HPDE6-E6E7 (cell line): ENCODE measurements around the gene PIGU.
"Not testable (repeated sequence)": the region's sequence is repeated elsewhere in the genome, so short reads cannot be mapped to it uniquely, and the experiment has no call there.

Experiments used
- DNase-seq: peaks from one replicate; pipeline ENCODE4 v3.0.0; 2011; ENCODE audit warnings: missing footprints; ENCODE audit errors: extremely low spot score

PIGU gene

DNA sequence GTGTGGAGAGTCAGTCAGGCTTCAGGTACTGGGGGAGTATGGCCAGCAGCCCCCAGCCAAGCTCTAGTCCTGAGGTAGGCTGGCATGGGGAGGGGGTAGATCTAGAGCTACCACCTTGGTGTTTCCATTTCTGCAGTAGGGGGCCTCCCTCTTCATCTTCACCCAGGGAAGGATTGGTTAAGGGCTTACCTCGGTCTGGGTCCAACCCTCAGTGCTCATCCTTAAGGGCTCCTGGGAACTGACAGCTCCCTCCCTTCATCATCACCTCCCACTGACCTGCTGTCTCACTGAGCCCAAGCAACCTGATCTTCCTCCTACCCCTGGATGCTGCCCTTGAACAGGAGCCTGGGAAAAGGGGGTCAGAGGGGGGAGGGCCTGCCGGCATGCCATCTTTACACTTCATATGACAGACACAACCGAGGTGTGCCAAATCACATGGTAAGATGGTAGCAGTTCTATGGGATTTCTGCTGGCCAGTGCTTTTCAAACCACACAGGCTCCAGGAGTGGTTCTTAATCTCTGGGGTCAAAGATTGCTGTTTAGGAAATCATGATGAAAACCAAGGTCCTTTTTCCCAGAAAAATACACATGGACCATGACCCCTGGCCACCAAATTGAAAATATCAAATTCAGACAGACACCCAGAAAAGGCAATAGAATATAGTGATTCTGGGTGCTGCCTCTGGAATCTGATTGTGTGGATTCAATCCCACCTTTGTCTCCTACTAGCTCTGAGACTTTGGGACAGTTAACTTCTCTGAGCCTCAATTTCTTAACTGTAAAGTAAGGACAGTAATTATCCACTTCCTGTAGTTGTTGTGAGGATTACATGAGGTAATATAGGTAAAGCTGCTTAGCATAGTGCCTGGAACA, 30.3 kb upstream of the PIGU start:
- DNase-seq: no peak

DNA sequence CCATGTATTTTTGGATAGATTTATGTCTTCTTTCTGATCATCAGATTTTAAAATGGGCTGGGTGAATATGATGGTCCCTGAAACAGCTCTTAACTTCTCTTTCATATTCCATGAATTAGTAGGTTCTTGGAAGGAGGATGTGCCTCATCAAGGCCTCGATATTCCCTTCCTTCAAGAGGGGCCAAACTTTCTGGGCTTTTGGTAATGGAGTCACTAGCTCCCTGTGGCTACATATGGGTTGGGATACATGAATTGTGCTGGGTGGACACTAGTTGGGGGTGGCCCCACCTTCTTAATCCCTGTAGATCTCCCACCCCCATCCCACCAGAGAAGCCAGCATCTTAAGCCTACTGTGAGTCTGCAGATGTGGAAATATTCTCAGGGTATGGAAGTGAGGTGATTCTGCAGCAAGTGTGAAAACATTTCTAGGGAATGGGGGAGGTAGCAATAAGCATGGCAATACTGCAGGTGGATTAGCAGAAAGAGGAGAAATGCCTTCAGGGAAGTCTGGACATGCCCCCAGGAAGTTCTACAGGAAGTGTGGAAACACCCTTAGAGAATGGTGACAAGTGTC, 29.5 kb upstream of the PIGU start:
- no peak for DNase-seq

DNA sequence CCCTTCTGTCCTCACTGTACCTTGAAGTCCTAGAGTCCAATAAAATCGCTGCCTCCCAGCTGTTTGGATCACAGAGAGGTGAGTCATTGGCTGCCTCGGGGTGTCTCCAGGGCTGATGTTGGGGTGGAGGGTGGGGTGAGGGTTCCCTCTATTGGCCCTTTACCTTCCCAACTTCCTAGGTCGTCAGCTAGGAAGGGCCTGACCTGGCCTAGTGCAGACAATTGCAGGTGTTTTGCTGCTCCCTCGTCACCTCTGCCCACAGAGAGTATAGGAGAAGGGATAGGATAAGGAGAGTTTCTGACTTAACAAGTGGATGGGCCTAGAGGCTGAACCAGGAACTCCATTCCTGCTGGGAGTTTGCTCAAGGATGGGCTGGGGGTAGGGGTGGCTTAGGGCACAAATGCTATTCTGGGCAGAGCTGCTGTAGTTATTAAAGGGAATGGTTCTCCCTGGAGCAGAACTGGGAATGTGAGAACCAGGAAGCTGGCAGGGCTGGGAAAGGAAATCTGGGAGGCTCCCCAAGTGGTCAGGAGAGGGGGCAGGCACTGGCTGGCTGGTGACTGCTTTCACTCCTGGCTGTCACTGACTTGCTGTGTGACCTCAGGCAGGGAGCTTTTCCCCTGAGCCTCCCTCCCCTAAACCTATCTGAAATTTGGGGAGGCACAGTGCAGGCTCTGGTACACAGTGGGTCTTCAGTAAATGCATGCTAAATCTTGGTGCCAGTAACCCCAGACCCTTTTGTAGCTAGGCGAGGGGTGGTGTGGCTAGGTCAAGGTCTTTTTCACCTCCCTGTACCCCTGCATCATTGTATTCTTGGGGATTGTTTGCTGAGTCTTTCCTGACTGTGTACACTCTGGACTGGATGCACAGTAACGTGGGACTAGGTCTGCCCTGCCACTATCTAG, 28.8 kb upstream of the PIGU start:
- peak; percentile 85 for DNase-seq

DNA sequence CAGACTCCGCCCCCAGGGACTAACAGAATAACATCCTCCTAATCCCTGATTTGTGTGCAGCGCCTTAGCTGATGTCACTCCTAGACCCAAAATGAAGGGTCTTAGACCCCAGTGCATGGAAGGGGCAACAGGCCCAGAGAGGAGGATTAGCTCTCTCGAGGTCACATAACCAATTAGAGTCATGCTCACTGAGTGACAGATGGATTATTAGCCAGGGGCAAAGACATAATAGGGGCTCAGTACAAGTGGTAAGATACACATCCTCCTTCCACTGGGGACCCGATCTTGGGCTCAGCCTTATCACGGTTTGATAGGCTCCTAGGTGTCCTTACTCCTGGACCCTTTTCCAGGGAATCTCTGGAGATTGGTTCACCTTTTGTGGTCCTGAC, 28.1 kb upstream of the PIGU start:
- no peak for DNase-seq

DNA sequence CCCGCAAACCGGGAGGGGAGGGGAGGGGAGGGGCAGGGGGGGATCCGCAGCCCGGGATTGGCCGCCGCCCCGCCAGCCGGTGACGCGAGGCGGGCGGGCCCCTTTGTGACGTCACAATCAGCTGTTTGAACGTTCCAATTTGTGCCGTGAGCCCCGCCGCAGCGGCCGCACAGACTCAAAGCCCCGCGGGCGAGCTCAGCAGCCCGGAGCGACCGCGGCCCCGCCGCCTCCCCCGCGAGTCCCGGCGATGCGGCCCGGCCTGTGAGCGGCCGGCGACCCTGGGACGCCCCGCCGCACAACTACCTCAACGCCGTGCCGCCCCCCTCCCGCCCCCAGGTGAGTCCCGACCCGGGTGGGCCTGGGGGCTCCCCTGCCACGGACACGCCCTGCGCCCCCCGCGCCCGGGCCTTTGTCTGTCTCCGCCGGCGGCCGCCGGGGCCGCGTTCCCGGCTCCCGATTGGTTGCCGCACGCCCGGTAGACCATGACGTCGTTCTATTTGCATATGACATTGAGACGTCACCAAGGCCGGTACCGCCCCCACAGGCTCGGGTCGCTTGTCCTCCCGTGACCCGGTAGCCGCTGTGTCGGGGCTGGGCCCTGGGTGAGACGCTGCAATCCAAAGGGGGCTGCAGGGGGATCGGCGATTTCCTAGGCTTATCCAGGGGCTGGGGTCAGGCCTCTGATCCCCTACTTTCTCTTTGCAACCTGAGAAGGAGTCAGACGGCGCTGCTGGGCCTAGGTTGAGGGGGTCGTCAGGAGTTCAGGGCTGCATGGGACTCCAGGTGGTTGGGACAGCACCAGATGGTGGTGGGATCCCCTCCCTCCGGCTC, 27.5 kb upstream of the PIGU start, which contains the start of gene TP53INP2:
TP53INP2 (plus strand) TSS at position 168 of the 831 bp plus-strand sequence. CDS start 4,396 bp downstream, outside the sequence.
- DNase-seq: peak; percentile 90

DNA sequence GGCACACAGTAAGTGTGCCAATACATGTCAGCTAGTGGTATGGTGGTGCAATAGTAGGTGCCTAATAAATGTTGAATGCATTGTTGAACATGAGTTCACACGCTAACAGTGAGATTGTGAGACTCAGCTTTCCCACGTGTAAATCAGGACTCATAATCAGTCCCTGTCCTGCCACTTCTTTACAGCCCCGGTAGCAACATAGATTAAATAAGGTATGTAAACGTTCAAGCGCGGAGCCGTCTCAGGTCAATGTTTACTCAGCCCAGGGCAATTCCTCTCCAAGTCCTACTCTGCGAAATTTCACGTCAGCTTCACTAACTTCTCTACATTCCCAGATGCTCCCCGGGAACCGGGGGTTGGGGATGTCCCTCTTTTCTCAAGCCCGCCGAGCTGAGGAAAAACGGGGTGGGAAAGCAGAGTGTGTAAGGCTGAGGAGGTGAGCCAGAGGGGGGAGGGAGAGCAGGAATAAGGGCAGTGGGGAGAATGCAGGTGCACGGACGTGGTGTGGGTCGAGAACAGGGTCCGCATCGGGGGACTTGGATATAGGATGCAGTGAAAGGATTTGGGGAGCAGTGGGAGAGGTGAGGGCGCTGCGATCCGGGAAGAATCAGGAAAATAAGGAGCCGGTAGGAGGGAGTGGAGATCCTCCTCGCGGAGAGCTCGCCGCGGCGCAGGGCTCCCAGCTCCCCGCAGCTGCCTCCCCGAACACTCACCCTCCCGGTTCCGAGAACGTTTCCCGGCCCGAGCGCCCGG, 26.7 kb upstream of the PIGU start:
- no peak for DNase-seq

DNA sequence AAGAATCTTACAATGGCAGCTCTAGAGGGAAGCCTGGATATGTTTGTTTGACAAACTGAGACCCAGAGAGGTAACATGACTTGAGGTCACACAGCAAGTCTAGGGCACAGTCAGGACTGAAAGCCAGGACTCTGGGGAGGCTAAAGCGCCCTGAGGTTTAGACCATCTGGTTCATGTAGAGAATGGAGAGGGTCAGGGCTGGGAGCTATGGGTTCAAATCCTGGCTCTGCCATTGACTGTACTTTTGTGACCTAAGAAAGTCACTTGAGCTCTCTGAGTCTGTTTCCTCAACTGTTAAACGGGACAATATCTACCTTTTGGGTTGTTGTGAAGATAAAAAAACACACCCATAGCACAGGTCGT, 26.1 kb upstream of the PIGU start:
- DNase-seq: no peak

DNA sequence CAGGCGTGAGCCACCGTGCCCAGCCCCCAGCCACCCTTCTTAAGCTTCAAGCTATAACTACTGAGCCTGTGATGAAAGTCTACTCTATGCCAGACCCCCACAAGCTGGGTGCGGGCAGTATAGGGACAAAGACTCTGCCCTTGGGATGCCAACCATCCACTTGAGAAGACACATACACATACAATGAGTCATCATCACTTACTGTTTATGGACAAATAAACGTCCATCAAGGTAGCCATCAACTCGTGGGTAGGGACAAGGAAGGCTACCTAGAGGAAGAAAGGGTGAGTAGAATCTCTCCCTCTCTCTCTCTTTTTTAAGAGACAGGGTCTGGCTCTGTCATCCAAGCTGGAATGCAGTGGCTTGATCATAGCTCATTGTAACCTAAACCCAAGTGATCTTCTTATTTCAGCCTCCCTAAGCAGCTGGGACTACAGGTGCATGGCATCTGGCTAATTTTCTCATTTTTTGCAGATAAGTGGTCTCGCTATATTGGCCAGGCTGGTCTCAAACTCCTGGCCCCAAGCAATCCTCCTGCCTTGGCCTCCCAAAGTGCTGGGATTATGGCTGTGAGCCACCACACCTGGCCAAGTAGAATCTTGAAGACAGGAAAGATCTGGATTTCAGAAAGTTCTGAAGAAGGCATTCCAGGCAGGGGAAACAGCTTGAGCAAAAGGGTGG, 24.7 kb upstream of the PIGU start:
- no peak for DNase-seq

DNA sequence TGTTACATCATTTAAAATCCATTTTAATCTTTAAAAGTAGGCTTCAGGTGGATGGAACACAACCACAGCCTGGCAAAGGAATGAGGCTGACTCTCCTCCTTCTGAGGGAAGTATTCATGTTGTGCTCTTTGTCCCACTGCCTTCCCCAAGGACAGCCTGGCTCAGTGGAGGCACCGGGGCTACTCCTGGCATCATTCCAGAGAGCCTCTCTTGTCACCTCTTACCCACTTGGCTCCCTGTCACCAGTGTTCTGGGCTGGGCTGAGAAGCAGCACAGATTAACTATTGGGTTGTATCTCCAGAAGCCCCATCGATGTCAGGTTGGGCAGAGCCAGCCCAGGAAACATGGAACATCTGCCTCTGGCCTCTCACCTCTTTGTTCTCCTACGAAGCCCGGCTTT, 16.5 kb upstream of the PIGU start:
- no peak for DNase-seq

DNA sequence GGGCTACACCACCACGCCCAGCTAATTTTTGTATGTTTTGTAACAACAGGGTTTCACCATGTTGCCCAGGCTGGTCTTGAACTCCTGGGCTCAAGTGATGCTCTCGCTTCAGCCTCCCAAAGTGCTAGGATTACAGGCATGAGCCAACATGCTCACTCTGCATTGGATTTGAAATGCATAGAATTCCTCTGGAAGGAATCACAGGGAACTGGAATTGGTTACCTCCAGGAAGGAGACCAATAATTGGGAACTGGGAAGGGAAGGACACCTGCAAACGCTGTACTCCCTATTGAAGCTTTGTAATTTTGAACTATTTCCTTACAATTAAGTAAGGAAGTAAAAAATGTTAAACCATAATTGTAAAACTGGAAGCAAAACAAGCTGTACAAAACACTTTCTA, 14.9 kb upstream of the PIGU start:
- no peak for DNase-seq

DNA sequence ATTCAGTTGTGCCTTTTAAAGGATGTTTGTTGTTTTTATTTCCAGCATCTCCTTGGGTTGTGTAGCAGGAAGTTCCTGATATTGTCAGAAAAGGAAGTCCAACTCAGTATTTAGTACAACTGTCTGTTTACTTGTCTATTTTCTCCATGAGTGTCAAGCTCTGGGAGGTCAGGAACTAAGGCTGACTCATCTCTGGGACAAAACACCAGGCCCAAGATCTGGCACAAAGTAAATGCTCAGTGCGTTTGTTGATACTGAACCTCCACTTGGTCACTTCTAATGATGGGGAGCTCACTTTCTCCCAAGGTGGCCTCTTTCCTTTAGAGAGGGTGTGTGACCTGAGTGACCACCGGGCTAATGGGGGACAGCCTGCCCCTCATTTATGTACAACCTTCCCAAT, 12.6 kb upstream of the PIGU start:
- no peak for DNase-seq

DNA sequence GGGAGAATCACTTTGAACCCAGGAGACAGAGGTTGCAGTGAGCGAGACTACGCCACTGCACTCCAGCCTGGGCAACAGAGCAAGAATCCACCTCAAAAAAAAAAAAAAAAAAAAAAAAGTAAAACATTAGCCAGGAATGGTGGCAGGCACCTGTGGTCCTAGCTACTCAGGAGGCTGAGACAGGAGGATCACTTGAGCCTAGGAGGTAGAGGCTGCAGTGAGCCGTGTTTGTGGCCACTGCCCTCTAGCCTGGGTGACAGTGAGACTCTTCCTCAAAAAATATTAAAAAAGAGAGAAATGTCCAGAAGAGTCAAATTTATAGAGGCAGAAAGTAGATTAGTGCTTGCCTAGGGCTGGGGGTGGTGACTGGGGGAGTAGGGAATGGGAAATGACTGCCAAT, 6.8 kb upstream of the PIGU start:
- no peak for DNase-seq

DNA sequence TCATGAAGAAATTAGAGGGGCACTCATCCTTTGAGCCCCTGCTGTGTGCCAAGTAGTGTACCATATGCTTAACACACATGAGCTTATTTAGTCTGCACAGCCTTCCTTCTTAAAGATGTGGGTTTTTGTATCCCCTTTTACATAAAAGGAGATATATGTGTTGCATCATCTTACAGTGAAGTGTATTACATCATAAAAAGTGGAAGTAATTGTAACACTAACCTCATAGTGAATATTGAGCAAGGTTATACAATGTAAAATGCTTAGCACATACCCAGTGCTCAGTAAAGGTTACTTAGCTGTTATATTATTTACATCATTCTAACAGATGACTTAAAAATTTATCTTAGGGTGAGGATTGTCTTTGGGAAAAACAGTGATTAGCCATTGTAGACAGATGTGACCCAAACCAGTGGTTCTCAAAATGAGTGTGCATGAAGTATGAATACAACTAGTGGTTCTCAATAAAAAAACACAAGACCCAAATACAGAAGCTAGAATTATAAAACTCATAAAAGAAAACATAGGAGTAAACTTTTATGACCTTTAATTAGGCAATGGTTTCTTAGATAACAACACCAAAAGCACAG, 3.8 kb upstream of the PIGU start:
- DNase-seq: no peak

DNA sequence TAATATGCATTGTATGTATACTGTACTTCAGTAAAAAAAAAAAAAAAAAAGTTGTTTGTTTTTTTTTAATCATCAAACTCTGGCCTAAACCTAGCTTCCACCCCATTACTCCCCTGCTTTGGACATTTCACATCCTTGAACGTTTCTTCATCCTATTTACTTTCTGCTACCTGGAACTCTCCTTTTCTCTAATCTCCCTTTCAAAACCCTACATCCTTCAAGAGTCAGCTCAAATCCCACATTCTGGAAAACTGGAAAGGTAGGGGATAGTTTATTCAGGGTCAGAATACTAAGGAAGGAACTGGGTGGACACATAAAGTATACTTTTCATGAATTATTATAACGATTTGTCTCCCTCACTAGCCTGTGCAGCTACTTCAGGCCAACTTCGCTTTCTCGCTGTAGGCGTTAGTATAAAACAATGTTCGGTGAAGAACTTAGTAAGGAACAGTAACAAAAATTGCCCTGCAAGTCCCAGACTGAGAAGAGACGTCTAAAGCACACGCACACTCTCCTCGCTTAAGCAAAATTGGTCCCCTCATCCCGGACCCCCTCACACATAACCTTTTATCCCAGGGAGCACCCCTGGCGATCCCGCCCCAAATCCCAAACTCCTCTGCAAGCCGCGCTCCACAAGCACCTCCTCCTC, 775 bp downstream of the PIGU start:
- no peak for DNase-seq

DNA sequence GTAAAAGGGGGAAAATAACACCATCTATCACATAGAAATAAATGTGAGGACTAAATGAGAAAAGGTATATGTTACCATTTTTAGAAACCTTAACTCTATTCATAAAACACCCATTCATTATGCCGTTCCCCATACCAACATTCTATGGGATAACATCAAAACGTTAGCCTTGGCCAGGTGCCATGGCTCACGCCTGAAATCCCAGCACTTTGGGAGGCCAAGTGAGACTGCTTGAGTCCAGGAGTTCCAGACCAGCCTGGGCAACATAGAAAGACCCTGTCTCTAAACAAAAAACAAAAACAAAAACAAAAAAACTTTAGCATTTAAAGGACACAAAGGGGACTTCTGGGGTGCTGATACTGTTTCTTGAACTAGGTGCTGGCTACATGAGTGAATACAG, 1.3 kb downstream of the PIGU start:
- DNase-seq: no peak

DNA sequence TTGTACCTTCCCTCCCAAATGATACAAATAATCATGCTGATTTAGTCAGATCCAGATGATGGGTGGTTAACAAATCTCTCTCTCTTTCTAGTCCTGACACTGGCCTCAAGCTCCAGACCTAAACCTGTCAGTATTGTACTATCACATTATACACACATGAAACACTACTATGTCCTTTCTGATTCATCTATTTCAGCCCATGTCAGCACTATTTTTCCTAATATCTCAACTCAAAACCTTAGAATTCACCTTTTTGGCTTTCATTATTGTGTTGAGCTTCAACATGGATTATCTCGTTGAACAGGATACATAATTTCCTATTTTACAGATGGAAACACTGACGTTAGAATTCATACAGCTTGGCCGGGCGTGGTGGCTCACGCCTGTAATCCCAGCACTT, 3.5 kb downstream of the PIGU start:
- no peak for DNase-seq

DNA sequence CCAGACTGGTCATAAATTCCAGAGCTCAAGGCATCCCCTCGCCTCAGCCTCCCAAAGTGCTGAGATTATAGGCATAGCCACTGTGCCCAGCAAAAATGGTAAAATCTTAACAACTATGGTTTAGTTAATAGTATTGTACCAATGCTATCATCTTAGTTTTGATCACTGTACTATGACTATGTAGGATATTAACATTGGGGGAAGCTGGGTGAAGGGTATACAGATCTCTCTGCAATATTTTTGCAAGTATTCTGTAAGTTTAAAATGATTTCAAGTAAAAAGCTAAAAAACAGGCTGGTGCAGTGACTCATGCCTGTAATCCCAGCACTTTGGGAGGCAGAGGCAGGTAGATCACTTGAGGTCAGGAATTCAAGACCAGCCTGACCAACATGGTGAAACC, 7.8 kb downstream of the PIGU start:
- no peak for DNase-seq

DNA sequence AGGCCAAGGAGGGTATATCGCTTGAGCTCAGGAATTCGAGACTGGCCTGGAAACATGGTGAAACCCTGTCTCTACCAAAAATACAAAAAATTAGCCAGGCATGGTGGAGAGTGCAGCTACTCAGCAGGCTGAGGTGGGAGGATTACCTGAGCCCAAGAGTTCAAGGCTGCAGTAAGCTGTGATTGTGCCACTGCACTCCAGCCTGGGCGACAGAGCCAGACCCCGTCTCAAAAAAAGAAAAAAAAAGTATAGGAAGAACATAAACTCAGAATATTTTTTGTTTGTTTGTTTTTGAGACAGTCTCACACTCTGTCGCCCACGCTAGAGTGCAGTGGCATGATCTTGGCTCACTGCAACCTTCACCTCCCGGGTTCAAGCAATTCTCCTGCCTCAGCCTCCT, 12.1 kb downstream of the PIGU start:
- not testable (repeated sequence) for DNase-seq

DNA sequence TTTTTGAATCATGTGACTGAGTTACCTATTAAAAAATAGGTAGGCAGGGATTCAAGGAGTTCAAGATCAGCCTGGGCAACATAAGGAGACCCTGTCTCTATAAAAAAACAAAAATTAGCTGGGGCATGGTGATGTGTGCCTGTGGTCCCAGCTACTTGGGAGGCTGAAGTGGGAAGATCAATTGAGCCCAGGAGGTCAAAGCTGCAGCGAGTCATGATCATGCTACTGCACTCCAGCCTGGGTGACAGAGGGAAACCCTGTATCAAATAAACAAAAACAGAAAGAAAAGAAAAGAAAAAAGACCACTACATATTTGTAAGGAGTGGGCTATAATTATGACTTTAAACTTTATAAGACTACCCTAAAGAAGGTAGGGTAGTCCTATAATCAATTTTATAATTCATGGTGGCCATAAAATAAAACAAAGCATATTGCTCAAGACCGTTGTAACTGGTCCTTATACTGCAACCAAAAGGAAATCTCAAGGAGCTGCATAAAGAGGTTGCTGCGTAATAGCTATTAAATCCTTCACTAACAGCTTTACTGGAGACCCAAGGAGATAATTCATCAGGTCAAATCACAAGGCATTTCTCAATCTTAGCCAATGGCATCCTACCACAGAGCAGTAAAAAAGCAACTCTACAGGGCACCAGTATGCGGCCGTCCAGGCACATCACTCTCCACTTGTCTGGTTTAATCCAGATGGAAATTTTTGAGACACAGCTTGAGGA, 13.5 kb downstream of the PIGU start:
- DNase-seq: no peak
